IMR-90 (cell line): ENCODE data around the gene PTPRN2. TPM values are rescaled to one million over a fixed set of nuclear protein-coding genes. Genes with fewer than 3 reads are reported as not detected.

Experiments used
- ATAC-seq: fragments of 200-7000 bp; cut with Tn5 transposase; 2 replicates; pipeline ENCODE4 v1.9.1; 2020; ENCODE audit warnings: low read depth, mild to moderate bottlenecking, moderate library complexity
- BruUV-seq: library from RNA; stranded (reverse); fragments of 400-500 nt; replicated peaks from 2 replicates; lab custom pipeline; 2021; lab: Mats Ljungman, UMichigan
- CTCF ChIA-PET: fragments of 300-600 bp; formaldehyde crosslinking; extraction: SDS; loops from one replicate; lab custom pipeline; 2021; ENCODE audit warnings: antibody characterized with exemption; lab: Yijun Ruan, JAX
- POLR2A ChIA-PET: fragments of 300-600 bp; sonication (Branson Sonifier 250); formaldehyde crosslinking; loops from one replicate; lab custom pipeline; 2022; ENCODE audit warnings: antibody characterized with exemption; ENCODE audit not compliant: unreplicated experiment; lab: Charles Lee
- DNase-seq: peaks from one replicate; pipeline ENCODE4 v3.0.0; 2013
- H2AFZ ChIP-seq: replicated peaks from 2 replicates; pipeline ENCODE3; 2013; ENCODE audit warnings: low read length, mild to moderate bottlenecking; ENCODE audit not compliant: poor library complexity
- H2AK5ac ChIP-seq: 2 replicates; pipeline ENCODE4 v1.6.1; 2013; ENCODE audit warnings: low read depth, low read length, inconsistent platforms
- H2AK9ac ChIP-seq: replicated peaks from 2 replicates; pipeline ENCODE3; 2013; ENCODE audit warnings: mild to moderate bottlenecking, low read depth, low read length, moderate library complexity; ENCODE audit not compliant: poor library complexity
- H2BK120ac ChIP-seq: 2 replicates; pipeline ENCODE4 v1.6.1; 2013; ENCODE audit warnings: low read depth, low read length, inconsistent platforms
- H2BK15ac ChIP-seq: 3 replicates; pipeline ENCODE4 v1.6.1; 2013; ENCODE audit warnings: low read depth, low read length, inconsistent platforms
- H2BK20ac ChIP-seq: 2 replicates; pipeline ENCODE4 v1.6.1; 2013; ENCODE audit warnings: low read depth, mild to moderate bottlenecking, inconsistent platforms, low read length, moderate library complexity
- H2BK5ac ChIP-seq: 2 replicates; pipeline ENCODE4 v1.6.1; 2013; ENCODE audit warnings: mild to moderate bottlenecking, low read depth, low read length, inconsistent platforms; ENCODE audit not compliant: poor library complexity, severe bottlenecking
- H3K14ac ChIP-seq: replicated peaks from 2 replicates; pipeline ENCODE4 v1.6.1; 2013; ENCODE audit warnings: low read depth, low read length, inconsistent platforms
- H3K18ac ChIP-seq: 2 replicates; pipeline ENCODE4 v1.6.1; 2013; ENCODE audit warnings: low read depth, low read length, control low read depth
- H3K23ac ChIP-seq: 2 replicates; pipeline ENCODE4 v1.6.1; 2013; ENCODE audit warnings: low read depth, low read length, inconsistent platforms
- H3K27ac ChIP-seq: 2 replicates; pipeline ENCODE4 v1.5.1; 2013; ENCODE audit warnings: mild to moderate bottlenecking, control low read depth, low read length; ENCODE audit not compliant: insufficient read depth
- H3K27me3 ChIP-seq: 2 replicates; pipeline ENCODE4 v1.6.1; 2013; ENCODE audit warnings: low read length; ENCODE audit not compliant: control insufficient read depth, insufficient read depth
- H3K36me3 ChIP-seq: 2 replicates; pipeline ENCODE4 v1.6.1; 2013; ENCODE audit warnings: low read length, mixed read lengths; ENCODE audit not compliant: control insufficient read depth, insufficient read depth
- H3K4ac ChIP-seq: 2 replicates; pipeline ENCODE4 v1.6.1; 2013; ENCODE audit warnings: low read depth, low read length, inconsistent platforms
- H3K4me1 ChIP-seq: 2 replicates; pipeline ENCODE4 v1.6.1; 2013; ENCODE audit warnings: low read length, mixed read lengths; ENCODE audit not compliant: control insufficient read depth, insufficient read depth
- H3K4me2 ChIP-seq: 2 replicates; pipeline ENCODE4 v1.6.1; 2013; ENCODE audit warnings: low read depth, mild to moderate bottlenecking, control low read depth, low read length, moderate library complexity
- H3K4me3 ChIP-seq: 2 replicates; pipeline ENCODE4 v1.5.1; 2013; ENCODE audit warnings: low read depth, mild to moderate bottlenecking, control low read depth, low read length, moderate library complexity; ENCODE audit not compliant: insufficient read depth
- H3K56ac ChIP-seq: 2 replicates; pipeline ENCODE4 v1.6.1; 2013; ENCODE audit warnings: low read length, inconsistent platforms; ENCODE audit not compliant: insufficient read depth; ENCODE audit errors: extremely low read depth
- H3K79me1 ChIP-seq, 2 experiments: 2 replicates each; pipeline ENCODE4 v1.6.1; 2013; ENCODE audit warnings: low read length in 2 of 2, inconsistent platforms in 1 of 2, low read depth in 1 of 2
- H3K9ac ChIP-seq: 2 replicates; pipeline ENCODE4 v1.6.1; 2013; ENCODE audit warnings: low read depth, low read length, control low read depth
- H3K9me1 ChIP-seq: 2 replicates; pipeline ENCODE4 v1.6.1; 2013; ENCODE audit warnings: low read length, inconsistent platforms; ENCODE audit not compliant: insufficient read depth
- H3K9me3 ChIP-seq: 2 replicates; pipeline ENCODE4 v1.6.1; 2013; ENCODE audit warnings: low read length; ENCODE audit not compliant: control insufficient read depth, insufficient read depth
- H4K20me1 ChIP-seq: 2 replicates; pipeline ENCODE4 v1.6.1; 2013; ENCODE audit warnings: low read length, inconsistent platforms; ENCODE audit not compliant: insufficient read depth
- H4K5ac ChIP-seq: 2 replicates; pipeline ENCODE4 v1.6.1; 2013; ENCODE audit warnings: mild to moderate bottlenecking, low read depth, low read length, control low read depth
- H4K8ac ChIP-seq, 2 experiments: 2 replicates each; pipeline ENCODE4 v1.6.1; 2013; ENCODE audit warnings: low read depth in 2 of 2, low read length in 2 of 2, control low read depth in 1 of 2, inconsistent platforms in 1 of 2
- H4K91ac ChIP-seq: 2 replicates; pipeline ENCODE4 v1.6.1; 2013; ENCODE audit warnings: low read depth, low read length, inconsistent platforms; ENCODE audit not compliant: insufficient read depth
- MAFK ChIP-seq: IDR thresholded peaks from 2 replicates; pipeline ENCODE4 v1.6.1; 2012; ENCODE audit warnings: low read depth, low read length, improper control_type of control experiment
- NFE2L2 ChIP-seq: fragments of 150-350 bp; IDR thresholded peaks from 2 replicates; pipeline ENCODE4 v1.6.1; 2016; ENCODE audit warnings: low read depth, mild to moderate bottlenecking, low read length
- POLR2A ChIP-seq: IDR thresholded peaks from 2 replicates; pipeline ENCODE4 v1.6.1; 2012; ENCODE audit warnings: mild to moderate bottlenecking, low read depth, low read length
- RFX5 ChIP-seq: IDR thresholded peaks from 2 replicates; pipeline ENCODE4 v1.8.0; 2012; ENCODE audit warnings: low read depth, mild to moderate bottlenecking, low read length, moderate library complexity
- SMC3 ChIP-seq: fragments of 150-350 bp; IDR thresholded peaks from 2 replicates; pipeline ENCODE4 v1.6.1; 2016; ENCODE audit warnings: low read depth, mild to moderate bottlenecking, antibody characterized with exemption, low read length, moderate library complexity
- WGBS, 2 experiments: methylation state at CpG; one replicate each; pipeline versions ENCODE4 v1.1.5 to v1.1.7; 2013; ENCODE audit warnings: missing lambda C conversion rate in 2 of 2; ENCODE audit not compliant: insufficient read length in 1 of 2; ENCODE audit errors: extremely low coverage in 2 of 2; 5-methylcytosine and 5-hydroxymethylcytosine counted together
- dilution Hi-C: fragments of 300-500 bp; cut with HindIII; formaldehyde crosslinking; loops from one replicate; pipeline ENCODE4 v1.14.3; 2018; ENCODE audit warnings: low sequenced_read_pairs; ENCODE audit not compliant: unreplicated experiment
- in situ Hi-C: fragments of 300-500 bp; cut with MboI; formaldehyde crosslinking; loops from 3 replicates; pipeline ENCODE4 v1.14.3; 2019; ENCODE audit warnings: low sequenced_read_pairs, inconsistent platforms, mixed read lengths
- intact Hi-C: fragments of 100-400 bp; cut with micrococcal nuclease; formaldehyde crosslinking; loops from 2 replicates; pipeline ENCODE4 v1.10.0; 2022
- polyA plus RNA-seq, 3 experiments: library from polyadenylated mRNA; depleted of rRNA; stranded (reverse); fragments of >200 nt; gene quantifications; 2 replicates each; pipeline ENCODE4 v1.2.3, GENCODE V29; 2012; ENCODE audit warnings: low replicate concordance in 1 of 3
- total RNA-seq: library from RNA; depleted of rRNA; stranded (reverse); fragments of >200 nt; gene quantifications from 2 replicates; pipeline ENCODE4 v1.2.3, GENCODE V29; 2012

PTPRN2 gene
- total and polyA plus RNA-seq, 2 of the 4 experiments (the other 2 are of a cell fraction), result 0.03 TPM; not detected in 1

- H3K27ac ChIP-seq, result no peak overlapping the region
- BruUV-seq, result no TSS peak
- H4K20me1 ChIP-seq, result no peaks in the 10 kb centered on the region
- no peaks in the 10 kb centered on the region for H3K9me1 ChIP-seq
- H3K18ac ChIP-seq, result no peak overlapping the region
- H4K8ac ChIP-seq, result no peak overlapping the region
- DNase-seq (no peak), ATAC-seq (no peak)
- no peak overlapping the region for H3K23ac ChIP-seq
- CTCF ChIA-PET, result no interaction called here
- intact Hi-C loops, result no loop called here
- H4K91ac ChIP-seq, result no peak overlapping the region
- H3K27me3 ChIP-seq, result peaks cover 24% of the 10 kb centered on the region
- H3K56ac ChIP-seq, result no peak overlapping the region
- no peak overlapping the region for H4K5ac ChIP-seq
- no peak overlapping the region for H3K14ac ChIP-seq
- H3K4me2 ChIP-seq, result no peak overlapping the region
- H2AFZ ChIP-seq, result no peak overlapping the region
- TF ChIP-seq SMC3 (no peak), NFE2L2 (no peak), RFX5 (no peak), MAFK (no peak), POLR2A (no peak)
- H2BK20ac ChIP-seq, result no peak overlapping the region
- H3K36me3 ChIP-seq, result no peaks in the 10 kb centered on the region
- dilution Hi-C loops, result no loop called here
- no peaks in the 10 kb centered on the region for H3K4me1 ChIP-seq
- no peak overlapping the region for H3K9ac ChIP-seq
- POLR2A ChIA-PET, result no interaction called here
- no peak overlapping the region for H3K4ac ChIP-seq
- no peak overlapping the region for H2BK15ac ChIP-seq
- H3K79me1 ChIP-seq, result no peaks in the 10 kb centered on the region
- H2BK5ac ChIP-seq, result no peak overlapping the region
- no peak overlapping the region for H2AK5ac ChIP-seq
- no peak overlapping the region for H2BK120ac ChIP-seq
- H3K4me3 ChIP-seq, result no peak overlapping the region
- 3% methylated on average over 23 of the region's 72 CpGs; no CpG with 5 or more reads in 1 of the 2 experiments for WGBS, 2 experiments
- no peaks in the 10 kb centered on the region for H3K9me3 ChIP-seq
- no peak overlapping the region for H2AK9ac ChIP-seq
- in situ Hi-C loops, result no loop called here
These were observed 896.6 kb downstream of the PTPRN2 start for GRCh38 chr7:157690833-157691585.
